Measurements from ENCODE around the gene CUX1.

CUX1 gene

DNA sequence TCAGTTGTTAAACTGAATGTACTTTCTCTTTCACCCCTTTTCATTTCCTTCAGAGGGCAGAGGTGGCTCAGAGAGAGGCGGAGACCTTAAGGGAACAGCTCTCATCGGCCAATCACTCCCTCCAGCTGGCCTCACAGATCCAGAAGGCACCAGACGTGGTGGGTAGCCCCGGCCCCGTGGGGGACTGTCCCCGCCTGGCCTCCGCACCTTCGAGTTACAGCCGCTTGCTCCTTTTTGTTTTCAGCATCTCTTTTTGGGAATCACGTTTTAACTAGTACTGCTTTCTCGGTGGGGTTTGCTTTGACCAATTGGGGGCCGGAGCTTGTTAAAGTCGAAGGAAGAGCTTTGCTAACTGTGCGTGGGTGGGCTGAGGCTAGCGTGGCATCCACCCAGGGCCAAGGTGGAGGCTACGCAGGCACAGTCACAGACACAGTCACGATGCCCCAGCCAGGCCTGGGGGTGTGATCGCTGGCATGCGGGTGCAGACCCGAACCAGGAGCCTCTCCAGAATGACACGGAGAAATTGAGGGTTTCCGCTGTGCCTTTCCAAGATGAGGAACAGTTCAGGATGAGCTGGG, 353.1 kb downstream of the CUX1 start:
- TF ChIP-seq CTCF (IDR thresholded peaks at IDR 0.05; ENCODE audit: low read length) (no peak), EZH2phosphoT487 (IDR thresholded peaks at IDR 0.05; ENCODE audit: low read length) (no peak), EZH2 (optimal IDR thresholded peaks at IDR 0.05; ENCODE audit: low read depth, low read length) (no peak)
- Histone ChIP-seq H3K9me3 (replicated peaks; ENCODE audit: insufficient read depth, low read length) (no peaks in the 10 kb centered on the region), H3K36me3 (replicated peaks; ENCODE audit: insufficient read depth, low read length) (no peaks in the 10 kb centered on the region), H3K79me2 (ENCODE audit: low read length) (no peaks in the 10 kb centered on the region), H4K20me1 (ENCODE audit: insufficient read depth, low read length) (no peaks in the 10 kb centered on the region), H3F3A (ENCODE audit: insufficient read depth, low read length) (no peaks in the 10 kb centered on the region), H2AFZ (ENCODE audit: low read length) (no peak overlapping the region), H3K27me3 (replicated peaks; ENCODE audit: insufficient read depth, low read length) (no peaks in the 10 kb centered on the region), H3K27ac (ENCODE audit: low read length) (no peak overlapping the region), H3K4me3 (ENCODE audit: low read length) (no peak overlapping the region), H3K9me2 (replicated peaks; ENCODE audit: insufficient read depth, low read length) (no peaks in the 10 kb centered on the region), H3K9ac (ENCODE audit: low read length) (no peak overlapping the region), H3K4me2 (ENCODE audit: low read depth, low read length) (no peak overlapping the region), H3K4me1 (ENCODE audit: low read length) (no peaks in the 10 kb centered on the region)
- DNase-seq = no peak

GRCh38 chr7:102173669-102174068, 356.2 kb downstream of the CUX1 start:
- no peak for DNase-seq
- Histone ChIP-seq H2AFZ (ENCODE audit: low read length) (no peak overlapping the region), H3K9me3 (replicated peaks; ENCODE audit: insufficient read depth, low read length) (no peaks in the 10 kb centered on the region), H3K4me3 (ENCODE audit: low read length) (no peak overlapping the region), H3K9me2 (replicated peaks; ENCODE audit: insufficient read depth, low read length) (no peaks in the 10 kb centered on the region), H3K9ac (ENCODE audit: low read length) (no peak overlapping the region), H3K36me3 (replicated peaks; ENCODE audit: insufficient read depth, low read length) (no peaks in the 10 kb centered on the region), H3F3A (ENCODE audit: insufficient read depth, low read length) (no peaks in the 10 kb centered on the region), H4K20me1 (ENCODE audit: insufficient read depth, low read length) (no peaks in the 10 kb centered on the region), H3K4me2 (ENCODE audit: low read depth, low read length) (no peak overlapping the region), H3K4me1 (ENCODE audit: low read length) (no peaks in the 10 kb centered on the region), H3K79me2 (ENCODE audit: low read length) (no peaks in the 10 kb centered on the region), H3K27me3 (replicated peaks; ENCODE audit: insufficient read depth, low read length) (no peaks in the 10 kb centered on the region), H3K27ac (ENCODE audit: low read length) (no peak overlapping the region)
- TF ChIP-seq EZH2 (optimal IDR thresholded peaks at IDR 0.05; ENCODE audit: low read depth, low read length) (no peak), EZH2phosphoT487 (IDR thresholded peaks at IDR 0.05; ENCODE audit: low read length) (no peak), CTCF (IDR thresholded peaks at IDR 0.05; ENCODE audit: low read length) (no peak)

GRCh38 chr7:102175423-102176170, 358.2 kb downstream of the CUX1 start:
- Histone ChIP-seq H3K27me3 (replicated peaks; ENCODE audit: insufficient read depth, low read length) (no peaks in the 10 kb centered on the region), H3K9me2 (replicated peaks; ENCODE audit: insufficient read depth, low read length) (no peaks in the 10 kb centered on the region), H3K36me3 (replicated peaks; ENCODE audit: insufficient read depth, low read length) (no peaks in the 10 kb centered on the region), H3K79me2 (ENCODE audit: low read length) (no peaks in the 10 kb centered on the region), H4K20me1 (ENCODE audit: insufficient read depth, low read length) (no peaks in the 10 kb centered on the region), H3K27ac (ENCODE audit: low read length) (no peak overlapping the region), H3K4me1 (ENCODE audit: low read length) (no peaks in the 10 kb centered on the region), H2AFZ (ENCODE audit: low read length) (no peak overlapping the region), H3K4me3 (ENCODE audit: low read length) (no peak overlapping the region), H3K9me3 (replicated peaks; ENCODE audit: insufficient read depth, low read length) (no peaks in the 10 kb centered on the region), H3K9ac (ENCODE audit: low read length) (no peak overlapping the region), H3F3A (ENCODE audit: insufficient read depth, low read length) (no peaks in the 10 kb centered on the region), H3K4me2 (ENCODE audit: low read depth, low read length) (no peak overlapping the region)
- TF ChIP-seq CTCF (IDR thresholded peaks at IDR 0.05; ENCODE audit: low read length) = no peak
- no peak for TF ChIP-seq EZH2phosphoT487 (IDR thresholded peaks at IDR 0.05; ENCODE audit: low read length)
- TF ChIP-seq EZH2 (optimal IDR thresholded peaks at IDR 0.05; ENCODE audit: low read depth, low read length) = no peak
- no peak for DNase-seq

Measured in MM.1S (cell line).